HG03175 (cell line): ENCODE measurements around the gene FGB.
A peak's percentile ranks its signal among the peaks of the same experiment; 100 is the strongest.
"Not testable (repeated sequence)": the region's sequence is repeated elsewhere in the genome, so short reads cannot be mapped to it uniquely, and the experiment has no call there.

Source experiments
- ATAC-seq: cut with Tn5 transposase; IDR thresholded peaks from one replicate; pipeline ENCODE4 v1.9.1; 2021; ENCODE audit warnings: mild to moderate bottlenecking, moderate library complexity; ENCODE audit not compliant: unreplicated experiment

FGB gene

DNA sequence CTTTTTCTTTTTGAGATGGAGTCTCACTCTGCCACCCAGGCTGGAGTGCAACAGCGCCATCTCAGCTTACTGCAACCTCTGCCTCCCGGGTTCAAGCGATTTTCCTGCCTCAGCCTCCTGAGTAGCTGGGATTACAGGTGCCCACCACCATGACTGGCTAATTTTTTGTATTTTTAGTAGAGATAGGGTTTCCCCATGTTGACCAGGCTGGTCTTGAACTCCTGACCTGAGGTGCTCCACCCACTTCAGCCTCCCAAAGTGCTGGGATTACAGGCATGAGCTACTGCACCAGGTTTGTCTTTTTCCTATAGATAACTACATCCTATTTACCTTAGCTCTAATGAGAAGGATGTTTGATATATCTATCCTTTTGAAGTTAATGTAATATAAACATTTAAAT lies 31.5 kb downstream of the FGB start:
- ATAC-seq: not testable (repeated sequence)

DNA sequence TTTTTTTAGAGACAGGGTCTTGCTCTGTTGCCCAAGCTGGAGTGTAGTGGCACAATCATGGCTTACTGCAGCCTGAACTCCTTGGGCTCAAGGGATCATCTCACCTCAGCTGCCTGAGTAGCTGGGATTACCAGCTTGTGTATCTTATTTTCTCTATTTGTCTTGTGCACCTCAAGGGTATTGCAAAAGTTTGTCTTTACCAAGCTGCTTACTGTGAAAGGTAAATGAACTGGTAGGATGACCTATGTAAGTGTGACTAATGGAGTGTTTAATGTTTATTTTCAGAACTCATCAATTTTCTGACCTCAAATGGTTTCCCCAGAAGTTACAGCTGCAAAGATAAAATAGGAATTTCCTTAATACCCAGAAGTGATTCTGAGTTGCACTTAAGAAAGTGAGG lies 33.0 kb downstream of the FGB start:
- ATAC-seq: no peak

DNA sequence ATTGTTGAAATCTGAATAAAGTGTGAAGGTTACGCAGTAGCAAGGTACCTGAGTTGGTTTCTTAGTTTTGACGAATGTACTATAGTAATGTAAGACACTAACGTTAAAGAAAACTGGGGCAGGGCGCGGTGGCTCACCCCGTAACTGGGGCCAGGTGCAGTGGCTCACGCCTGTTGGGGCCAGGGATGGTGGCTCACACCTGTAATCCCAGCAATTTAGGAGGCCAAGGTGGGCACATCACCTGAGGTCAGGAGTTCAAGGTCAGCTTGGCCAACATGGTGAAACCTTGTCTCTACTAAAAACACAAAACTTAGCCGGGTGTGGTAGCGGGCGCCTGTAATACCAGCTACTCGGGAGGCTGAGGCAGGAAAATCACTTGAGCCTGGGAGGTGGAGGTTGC lies 34.5 kb downstream of the FGB start:
- ATAC-seq: not testable (repeated sequence)

DNA sequence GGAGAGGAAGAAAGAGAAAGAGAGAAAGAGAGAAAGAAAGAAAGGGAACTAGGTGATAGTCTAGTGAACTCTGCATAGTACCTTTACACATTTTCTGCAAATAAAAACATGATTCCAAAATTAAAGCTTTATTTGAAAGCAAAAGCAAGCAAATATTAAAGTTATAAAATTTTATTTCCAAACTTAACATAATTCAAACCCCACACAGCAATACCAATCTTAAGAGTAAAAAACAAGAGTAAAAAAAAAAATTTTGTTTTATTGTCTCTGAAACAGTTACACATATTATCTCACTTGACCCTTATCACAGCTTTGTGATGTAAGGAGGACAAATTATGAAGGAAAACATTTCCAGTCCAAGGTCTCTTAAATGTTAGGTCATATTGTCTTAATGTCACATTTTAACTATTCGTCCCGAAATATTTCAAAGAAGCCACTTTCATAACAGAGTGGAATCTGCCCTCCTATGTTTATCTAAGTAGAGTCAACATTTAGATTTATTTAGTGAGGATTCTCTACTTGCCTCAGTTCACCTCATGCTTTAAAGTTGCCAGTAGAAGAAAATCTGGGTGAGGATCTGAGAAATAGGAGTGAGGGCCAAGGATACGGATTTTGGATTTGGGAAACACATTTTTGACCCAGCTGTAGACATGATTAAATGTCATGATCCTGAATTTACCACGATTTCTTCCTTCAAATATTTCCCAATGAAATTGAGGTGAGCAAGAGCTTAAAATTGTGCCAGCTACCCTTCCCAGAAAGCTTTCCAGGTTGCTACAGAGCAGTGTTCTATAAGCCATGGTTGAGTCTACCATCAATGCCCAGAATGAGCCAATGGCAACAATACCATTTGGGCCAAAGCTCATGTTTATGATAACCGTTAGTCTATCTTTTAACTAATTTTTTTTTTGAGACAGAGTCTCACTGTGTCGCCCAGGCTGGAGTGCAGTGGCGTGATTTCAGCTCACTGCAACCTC lies 35.3 kb downstream of the FGB start:
- ATAC-seq: no peak

DNA sequence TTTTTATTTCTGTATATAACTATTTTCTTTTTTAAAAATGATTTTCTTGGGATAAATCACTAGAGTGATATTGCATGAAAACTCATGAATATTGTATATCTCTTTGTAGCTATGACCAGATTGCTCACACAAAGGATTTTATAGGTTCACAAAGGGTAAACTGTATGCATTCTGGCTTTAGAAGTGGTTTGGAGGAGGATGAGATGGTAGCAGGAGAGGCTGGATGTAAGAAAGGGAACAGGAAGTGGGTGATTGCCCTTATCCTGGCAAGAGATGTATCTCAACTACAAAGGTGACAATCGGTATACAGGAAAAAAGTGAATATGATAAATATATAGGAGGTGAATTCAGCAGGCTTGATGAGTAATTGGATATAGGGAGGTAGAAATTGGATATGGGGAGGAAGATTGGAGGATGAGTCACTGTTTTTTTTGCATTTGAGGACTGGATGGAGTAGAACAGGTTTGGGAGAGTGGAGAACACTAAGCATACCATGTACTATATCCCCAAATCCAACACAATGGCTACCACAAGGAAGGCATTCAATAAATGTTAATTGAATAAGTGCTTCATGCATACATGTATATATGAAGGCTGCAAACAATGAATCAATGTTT lies 39.7 kb downstream of the FGB start:
- no peak for ATAC-seq

DNA sequence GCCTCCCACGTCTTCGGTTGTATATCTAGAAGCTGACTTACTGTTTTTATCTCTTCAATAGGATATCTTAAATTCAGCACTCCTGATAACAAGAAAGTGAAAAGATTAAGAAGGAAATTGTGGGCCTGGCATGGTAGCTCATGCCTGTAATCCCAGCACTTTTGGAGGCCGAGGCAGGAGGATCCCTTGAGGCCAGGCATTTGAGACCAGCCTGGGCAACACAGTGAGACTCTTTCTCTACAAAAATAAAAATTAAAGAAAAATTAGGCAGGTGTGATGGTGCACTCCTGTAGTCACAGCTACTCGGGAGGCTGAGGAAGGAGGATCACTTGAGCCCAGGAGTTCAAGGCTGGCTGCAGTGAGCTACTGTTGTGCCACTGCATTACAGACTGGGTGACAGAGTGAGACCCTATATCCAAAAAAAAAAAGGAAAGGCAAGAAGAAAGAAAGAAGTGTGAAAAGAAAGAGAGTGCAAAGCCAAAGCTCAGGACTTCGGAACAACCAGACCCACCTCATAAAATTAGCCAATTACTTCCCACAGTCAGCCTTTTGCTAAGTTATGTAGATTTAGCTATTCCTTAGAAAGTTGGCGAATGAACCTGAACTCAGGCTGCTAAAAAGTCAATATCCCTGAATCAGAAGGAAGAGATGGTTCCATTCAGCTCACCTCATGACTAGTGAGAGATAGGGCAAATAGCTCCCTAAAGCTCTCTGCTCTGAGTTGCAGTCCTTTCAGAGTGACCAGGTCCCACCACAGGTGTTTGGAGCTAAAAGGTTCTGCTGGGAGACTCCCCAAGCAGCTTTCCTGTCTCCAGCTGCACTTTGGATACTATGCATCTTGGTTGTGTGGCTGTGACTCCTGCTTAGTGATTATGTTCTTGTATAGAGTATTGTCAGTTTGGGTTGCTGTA lies 40.5 kb downstream of the FGB start:
- no peak for ATAC-seq

DNA sequence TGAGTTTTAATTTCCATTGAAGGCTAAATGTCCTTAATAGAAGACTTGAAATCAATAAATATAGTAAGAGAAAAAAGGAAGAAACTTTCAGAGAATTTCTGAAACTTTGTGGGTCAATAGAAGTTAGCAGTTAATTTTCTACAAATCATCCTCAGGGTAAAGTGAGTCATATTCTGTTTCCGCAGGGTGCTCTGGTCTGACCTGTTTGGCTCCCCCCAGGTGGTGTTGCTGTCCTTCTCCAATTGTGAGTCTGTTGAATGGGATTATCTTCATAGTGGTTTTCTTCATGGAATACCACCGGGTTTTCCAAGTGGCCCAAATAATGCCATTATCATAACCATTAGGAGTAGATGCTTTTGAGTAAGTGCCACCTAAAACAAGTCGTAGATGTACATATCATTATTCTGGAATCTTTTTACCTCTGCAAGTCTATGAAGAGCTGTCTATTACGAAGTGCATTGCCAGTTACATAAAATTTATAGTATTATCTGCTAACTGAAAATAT lies 41.9 kb downstream of the FGB start:
- no peak for ATAC-seq

DNA sequence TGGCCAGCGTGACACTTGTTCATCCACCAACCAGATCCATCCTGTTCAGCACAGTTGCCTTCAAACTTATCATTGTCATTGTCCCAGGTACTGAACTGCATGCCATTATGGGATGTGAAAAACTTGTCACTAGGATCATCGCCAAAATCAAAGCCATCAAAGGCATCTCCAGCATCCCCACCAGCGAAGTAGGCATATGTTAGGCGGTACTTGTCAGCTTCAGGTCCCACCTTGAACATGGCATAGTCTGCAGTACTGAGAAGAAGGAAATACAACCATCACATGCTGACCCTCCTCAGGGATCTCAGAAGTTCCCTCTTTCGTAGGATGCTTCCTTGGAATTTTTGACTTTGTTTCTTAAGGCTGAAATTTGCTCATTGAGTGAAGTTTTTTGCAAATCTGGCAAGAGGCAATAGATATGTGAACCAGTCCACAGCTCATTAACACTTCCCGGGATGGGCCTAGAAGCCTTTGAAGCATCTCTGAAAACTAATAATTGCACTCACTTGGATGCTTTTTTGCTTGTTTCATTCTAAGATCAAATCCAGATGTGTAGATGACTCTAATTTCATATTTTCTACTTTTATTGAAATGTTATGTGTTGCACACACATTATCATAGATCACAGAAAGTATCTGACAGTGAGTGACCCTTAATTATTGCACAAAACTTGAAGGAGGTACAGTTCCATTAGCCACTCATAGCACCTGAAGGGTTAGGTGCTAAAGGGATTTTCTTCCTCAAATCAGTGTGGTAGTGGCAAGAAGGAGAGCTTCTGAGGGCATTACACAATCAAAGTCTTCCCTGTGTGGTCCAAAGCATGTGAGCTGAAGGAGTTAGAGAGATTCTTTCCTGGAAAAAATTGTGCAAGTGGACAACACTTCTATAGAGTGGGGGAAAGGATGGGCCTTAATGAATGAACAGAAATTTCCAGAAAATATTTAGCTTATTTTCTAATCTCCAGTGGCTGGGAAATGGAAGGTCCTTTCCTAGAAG lies 44.2 kb downstream of the FGB start:
- ATAC-seq: no peak

DNA sequence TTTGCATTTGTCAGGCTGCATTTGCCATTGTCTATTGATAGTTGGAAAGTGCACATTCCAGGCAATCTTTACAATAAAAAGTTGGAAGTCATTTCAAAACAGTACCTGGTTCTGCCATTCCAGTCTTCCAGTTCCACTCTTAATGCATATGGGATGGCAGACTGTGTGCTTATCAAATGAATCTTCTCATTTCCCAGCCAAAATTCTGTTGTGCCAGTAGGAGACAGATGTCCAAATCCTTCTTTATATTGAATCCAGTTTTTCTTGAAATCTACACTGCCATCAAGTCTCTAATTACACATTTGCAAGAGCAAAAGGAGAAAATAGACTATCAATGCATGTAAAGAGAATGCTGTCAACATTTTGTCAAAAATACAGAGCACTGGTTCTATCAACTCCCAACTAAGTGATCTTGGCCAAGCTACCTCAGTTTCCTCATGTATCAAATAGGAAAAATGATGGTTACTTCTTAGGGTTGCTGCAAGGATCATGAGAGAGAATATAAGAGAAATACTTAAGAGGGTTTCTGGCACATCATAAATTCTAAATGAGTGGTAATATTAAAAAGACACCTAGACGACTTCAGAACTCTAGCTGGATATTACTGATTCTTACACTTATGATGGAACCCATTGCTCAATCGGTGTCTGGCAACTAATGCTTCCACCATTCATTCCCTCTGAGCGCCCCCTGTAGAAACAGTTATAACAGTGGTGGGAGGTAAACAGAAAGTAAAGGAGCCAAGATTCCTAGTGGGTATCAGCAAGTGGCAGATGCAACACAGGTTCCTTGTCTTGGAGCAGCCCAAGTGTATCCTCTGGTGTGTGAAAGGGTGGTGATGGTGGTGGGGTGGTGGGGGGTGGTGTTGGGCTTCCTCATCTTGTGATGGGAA lies 45.8 kb downstream of the FGB start:
- no peak for ATAC-seq

DNA sequence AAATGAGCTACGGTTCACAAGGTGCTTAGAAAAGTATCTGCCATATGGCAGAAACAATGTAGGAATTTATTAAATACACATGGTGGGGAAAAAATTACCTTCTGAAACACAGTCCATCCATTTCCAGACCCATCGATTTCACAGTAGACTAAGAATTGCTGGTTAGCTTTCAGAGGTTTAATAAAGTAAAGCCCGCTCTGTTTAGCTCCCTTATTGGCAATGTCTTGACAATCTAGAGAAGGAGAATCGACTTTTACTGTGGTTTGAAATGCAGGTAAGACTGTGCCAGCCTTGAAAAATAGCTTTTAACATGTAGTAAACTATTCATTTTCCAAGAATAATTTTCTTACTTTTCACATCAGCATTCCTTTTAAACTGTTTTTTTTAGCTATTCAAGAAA lies 46.7 kb downstream of the FGB start:
- no peak for ATAC-seq

DNA sequence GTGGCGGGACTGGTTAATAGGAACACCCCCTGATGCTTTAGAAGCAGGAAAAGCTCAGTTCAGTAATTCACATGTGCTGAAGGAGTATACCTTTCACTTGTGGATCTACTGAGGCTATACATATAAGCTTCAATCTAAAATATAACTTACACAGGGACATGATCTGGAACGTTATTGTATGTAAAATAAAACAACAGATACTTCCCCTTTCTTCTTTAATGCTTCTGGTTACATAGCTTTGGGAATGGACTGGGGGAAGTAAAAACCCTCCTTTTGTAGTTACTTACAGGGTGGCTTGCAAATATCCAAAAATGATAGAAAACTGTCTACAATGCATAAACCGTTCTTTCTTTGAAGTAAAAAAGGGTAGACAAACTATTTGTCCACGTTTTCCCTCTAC lies 47.8 kb downstream of the FGB start:
- no peak for ATAC-seq

DNA sequence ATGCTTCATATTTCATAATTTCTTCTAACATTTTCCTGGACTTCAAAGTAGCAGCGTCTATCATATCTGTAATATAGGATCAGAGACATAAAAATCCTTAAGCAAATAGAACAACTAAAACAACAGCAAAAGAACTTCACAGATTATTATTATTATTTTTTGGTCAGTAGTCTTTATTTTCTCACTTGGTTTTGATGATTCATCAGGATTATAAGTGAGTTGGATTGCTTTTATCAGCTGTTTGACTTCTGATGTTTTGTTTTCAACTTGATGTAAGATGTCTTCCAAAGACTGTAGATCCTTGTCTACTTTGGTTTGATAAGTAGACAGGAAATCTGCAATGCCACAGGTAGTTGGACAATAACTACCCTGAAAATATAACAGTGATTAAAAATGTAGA lies 49.0 kb downstream of the FGB start:
- no peak for ATAC-seq

DNA sequence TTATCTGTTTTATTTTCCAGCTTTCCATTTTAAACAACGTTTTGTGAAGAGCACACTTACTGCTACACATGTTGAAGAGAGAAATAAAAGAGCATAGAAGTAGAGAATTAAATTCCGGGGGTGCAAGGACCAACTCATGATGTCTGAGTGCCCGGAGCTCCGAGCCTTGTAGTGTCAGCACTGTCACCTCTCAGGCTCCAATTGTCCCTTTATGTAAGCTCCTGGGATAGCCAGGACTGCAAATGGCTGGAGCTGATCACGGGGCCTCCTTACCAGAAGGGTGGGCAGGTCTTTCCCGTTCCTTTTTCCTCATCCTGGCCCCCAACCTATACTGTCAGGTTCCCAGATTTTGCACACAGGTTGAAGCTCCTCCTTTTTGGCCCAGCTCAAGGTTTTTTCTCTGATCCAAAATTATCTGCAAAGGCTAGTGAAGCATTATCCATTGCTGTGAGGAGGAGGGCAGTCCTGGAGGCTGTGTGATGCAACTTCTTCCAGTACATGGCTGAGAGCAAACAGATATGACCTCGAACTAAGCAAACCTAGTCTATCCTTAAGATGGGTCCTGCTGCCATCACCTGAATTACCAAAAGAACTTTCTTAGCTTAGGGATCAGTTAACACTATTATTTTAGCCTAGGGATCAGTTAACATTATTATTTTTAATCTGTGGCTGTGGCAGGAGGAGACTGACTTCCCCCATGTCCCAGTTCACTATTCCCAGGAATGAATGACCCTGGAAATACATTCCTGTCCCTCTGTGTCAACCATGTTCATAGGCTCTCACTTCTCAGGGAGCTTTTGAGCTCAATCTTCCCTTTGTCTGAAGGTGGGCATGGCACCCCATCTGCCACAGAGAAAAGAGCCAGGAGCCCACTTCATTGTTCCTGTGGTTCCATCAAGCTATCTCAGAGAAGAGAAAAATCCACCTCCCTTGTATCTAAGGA lies 49.9 kb downstream of the FGB start, which contains the start of gene FGG:
Gene FGG, minus strand, starts transcription at position 185 of the 943 bp plus-strand sequence. Its CDS starts 47 bp downstream, at position 138.
- ATAC-seq: no peak

DNA sequence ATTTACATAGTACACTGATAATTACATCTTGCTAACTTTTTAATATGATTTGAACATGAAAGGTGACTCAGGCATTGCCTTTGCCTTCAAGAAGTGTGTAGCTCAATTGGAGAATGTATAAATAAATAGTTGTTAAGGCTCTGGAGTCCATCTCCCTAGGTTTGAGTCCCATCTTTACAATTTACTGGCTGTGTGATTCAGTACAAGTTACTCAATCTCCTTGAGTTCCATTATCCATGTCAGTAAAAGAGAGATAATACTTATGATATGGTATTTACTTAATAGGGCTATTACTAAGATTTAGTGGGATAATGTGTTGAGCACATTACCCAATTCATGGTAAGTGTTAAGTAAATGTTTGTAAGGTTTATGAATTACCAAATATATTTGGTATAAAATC lies 51.5 kb downstream of the FGB start:
- no peak for ATAC-seq

DNA sequence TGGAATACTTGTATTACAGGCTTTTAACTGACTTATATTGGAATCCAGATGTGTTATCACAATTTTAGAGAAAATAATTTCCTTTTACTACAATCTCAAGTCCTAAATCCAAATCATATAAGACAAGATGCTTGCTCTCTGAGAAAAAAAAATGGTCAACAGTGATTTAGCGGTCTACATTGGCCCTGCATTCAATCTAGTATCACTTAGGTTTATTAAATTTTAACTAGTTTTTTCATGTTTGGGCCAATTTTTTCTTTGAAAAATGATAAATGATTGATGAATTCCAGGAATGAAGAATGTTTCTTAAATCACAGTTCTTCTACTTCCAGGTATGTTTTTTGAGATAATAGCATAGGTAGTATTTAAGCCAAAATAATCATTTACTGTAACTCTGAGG lies 52.4 kb downstream of the FGB start:
- no peak for ATAC-seq

DNA sequence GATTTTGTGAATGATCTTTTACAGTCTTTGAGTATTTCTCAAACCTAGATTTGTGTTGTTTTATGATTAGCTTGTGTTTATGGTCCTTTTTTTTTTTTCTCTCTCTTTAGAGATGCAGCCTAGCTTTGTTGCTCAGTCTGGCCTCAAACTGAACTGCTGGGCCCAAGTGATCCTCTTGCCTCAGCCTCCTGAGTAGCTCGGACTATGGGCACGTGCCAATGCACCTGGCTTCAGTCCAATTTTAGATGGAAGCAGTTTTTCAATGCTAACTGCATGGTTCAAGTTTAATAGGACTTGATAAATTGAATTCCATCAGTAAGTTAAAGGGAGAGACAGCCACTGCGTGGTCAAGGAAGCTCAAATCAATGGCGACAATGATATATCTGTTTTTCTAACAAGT lies 53.5 kb downstream of the FGB start:
- ATAC-seq: no peak

DNA sequence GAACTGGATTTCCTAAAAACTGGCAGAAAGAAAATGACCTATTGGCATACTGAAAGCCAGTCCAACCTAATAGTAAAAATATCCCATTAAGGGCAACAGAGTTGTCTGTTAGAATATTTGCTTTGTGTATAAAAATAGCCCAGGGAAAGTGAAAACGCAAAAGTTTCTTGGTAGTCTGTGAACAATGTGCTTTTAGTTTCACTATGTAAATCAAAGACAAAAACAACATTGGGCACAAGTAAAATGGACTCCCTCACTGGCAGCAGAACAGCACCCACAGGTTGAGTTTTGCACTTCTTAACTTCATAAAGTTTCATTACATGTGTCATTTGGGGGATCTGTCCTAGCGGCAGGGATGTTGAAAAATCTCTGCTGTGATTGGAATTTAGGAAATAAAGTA lies 53.9 kb downstream of the FGB start:
- ATAC-seq: peak; percentile 94
